NCI-H2029 treated with DMSO at 0.1 percent for 48 hours (cell line): ENCODE data around the gene TXNDC12.
"Not testable (repeated sequence)": the region's sequence is repeated elsewhere in the genome, so short reads cannot be mapped to it uniquely, and the experiment has no call there.

ENCODE experiments used
- DNase-seq: peaks from one replicate; lab custom pipeline; 2025; lab: John Stamatoyannopoulos, UW

TXNDC12 gene

DNA sequence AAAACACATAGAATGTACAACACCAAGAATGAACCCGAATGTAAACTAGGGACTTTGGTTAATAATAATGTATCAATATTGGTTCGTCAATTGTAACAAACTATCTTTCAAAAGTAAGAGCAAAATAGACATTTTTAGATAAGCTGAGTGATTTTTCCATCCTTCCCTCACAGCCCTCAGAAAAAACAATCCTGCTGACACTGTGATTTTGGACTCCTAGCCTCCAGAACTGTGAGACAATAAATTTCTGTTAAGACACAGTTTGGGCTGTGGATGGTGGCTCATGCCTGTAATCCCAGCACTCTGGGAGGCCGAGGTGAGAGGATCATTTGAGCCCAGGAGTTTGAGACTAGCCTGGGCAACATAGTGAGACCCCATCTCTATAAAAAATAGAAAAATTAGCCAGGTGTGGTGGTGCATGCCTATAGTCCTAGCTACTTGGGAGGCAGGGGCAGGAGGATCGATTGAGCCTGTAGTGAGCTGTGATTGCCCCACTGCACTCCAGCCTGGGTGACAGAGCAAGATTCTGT lies 9.3 kb downstream of the TXNDC12 start:
- DNase-seq: not testable (repeated sequence)

- DNase-seq: no peak
Observed at GRCh38 chr1:52045236-52045635, 9.8 kb downstream of the TXNDC12 start.

DNA sequence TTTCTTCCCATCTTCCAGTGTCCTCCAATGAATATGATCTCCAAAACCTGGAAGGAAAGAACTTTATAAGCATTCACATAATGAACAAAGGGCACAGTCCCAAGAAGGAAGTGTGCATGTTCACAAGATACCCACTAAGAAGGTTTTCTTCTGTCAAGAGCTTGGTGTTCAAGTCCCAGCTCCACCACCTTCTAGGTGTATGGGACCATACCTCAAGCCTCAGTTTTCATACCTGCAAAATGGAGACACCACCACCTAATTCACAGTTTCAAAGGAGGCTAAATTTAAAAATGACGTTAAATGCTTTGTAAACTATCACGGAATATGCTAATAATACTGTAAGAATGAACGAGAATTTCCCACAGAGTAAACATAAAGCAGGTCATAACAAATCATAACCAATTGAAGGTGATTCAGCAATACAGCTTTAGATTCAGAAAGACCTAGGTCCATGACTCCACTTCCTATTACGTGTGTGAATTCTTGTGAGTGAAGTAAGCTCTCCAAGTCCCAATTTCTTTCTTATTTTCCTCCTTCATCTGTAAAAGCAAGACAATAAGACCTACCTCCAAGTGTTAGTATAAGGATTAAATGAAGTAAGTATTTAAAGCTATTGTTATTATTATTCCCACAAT lies 13.3 kb downstream of the TXNDC12 start:
- no peak for DNase-seq

GRCh38 chr1:52037909-52038308 lies 17.1 kb downstream of the TXNDC12 start:
- DNase-seq: no peak

- peak; percentile 54 for DNase-seq
Observed at GRCh38 chr1:52037402-52037814, 17.6 kb downstream of the TXNDC12 start.

GRCh38 chr1:52034050-52034384 lies 21.0 kb downstream of the TXNDC12 start:
- no peak for DNase-seq

GRCh38 chr1:52033190-52034049 lies 21.6 kb downstream of the TXNDC12 start, which contains the start of gene KTI12:
Gene KTI12 (minus strand): TSS chr1:52033810. CDS start chr1:52033761, 49 bp downstream.
- peak; percentile 94 for DNase-seq

DNA sequence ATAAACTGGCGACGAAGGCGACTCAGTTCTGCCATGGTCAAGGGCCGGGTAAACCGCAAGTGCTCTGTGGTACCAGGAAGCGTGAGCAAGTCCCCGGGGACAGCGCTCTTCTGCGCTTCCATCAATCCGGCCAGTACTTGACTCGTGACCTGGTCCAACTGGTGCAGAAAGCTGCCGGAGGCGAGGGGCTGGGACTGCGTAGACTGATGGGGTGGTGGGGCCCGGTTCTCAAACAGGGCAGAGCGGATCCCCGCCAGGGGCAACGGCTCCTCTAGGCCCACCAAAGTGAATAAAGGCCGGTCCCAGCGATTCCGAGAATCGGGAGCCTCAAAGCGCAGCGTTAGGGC lies 22.2 kb downstream of the TXNDC12 start:
- DNase-seq: no peak

DNA sequence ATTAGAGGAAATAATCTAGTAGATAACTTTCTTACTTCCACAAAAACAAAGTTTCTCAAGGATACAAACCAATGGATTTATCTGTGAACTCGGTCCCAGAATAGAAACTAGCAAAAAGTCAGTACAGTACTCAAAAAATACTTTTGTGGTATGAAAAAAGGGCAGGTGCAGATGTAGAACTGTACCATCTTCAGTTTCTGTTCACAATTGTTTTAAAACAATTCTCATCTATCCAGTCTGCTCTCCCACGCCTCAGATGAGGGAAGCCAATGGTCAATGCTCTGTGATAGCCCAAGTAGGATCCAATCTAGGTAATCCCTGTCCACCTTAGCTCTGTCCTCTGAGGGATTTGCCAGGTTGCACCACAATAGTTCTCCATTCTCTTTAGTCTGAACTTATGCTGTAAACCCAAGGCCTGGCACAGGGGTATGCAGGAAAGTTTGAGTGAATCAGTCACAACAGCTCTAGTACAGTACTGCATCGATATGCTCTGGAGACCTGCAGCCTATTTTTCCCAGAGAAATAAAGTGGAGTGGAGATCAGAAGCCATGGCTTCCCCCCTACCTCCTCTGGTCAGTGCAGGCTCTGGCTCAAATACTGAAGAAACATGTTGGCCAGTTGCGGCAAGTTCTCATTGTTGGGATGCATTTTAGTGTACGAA lies 22.7 kb downstream of the TXNDC12 start:
- no peak for DNase-seq

GRCh38 chr1:52028839-52029238 lies 26.2 kb downstream of the TXNDC12 start:
- not testable (repeated sequence) for DNase-seq

DNA sequence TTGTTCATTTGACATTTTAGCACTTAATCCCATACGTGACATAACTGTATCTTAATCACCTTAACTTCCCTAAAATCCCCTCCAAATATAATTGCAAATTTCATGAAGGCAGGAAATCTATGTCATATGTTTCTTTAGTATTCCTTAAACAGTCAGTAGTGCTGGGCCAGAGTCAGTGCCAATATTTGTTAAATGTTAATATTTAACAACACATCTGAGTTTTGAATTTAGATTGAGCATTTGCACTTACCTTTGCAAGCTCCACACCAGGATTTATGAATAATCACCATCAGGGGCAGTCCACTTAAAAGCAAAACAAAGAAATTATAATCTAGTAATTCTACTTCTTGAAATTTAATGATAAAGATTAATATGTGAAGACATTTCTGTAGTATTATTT lies 26.7 kb downstream of the TXNDC12 start:
- no peak for DNase-seq

DNA sequence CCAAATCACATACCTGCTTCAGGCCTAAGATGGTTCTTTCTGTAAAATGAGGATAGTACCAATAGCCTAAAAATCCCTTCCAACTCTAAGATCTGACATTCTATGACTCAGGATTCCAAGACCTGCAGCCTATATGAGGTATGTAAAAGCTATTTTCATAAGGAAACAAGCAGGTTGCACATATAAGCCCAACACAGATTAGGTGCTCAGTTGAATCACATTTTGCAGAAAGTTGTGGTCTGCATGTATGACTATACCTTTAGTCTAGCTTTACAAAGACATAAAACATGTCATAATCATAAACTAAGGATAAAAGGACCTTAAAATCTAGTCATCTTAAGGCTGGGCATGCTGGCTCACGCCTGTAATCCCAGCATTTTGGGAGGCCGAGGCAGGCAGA lies 28.7 kb downstream of the TXNDC12 start:
- no peak for DNase-seq

DNA sequence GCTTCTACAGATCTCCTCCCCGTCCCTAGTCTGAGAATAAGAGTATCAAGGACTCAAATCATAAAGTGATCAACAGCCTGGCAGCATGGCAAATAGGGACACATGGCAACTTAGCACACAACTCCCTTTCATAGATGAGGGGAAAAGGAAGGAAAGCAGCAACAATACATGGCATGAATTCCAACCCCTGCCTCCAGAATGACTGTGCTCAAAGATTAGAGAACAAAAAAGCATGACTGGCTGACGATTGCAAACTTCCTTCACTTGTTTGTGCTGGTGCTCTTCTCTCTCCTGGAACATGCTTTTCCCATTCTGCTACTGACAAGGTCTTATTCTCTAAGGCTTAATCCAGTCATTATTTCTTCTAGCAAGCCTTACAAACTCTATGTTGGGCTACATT lies 32.9 kb downstream of the TXNDC12 start:
- DNase-seq: no peak

DNA sequence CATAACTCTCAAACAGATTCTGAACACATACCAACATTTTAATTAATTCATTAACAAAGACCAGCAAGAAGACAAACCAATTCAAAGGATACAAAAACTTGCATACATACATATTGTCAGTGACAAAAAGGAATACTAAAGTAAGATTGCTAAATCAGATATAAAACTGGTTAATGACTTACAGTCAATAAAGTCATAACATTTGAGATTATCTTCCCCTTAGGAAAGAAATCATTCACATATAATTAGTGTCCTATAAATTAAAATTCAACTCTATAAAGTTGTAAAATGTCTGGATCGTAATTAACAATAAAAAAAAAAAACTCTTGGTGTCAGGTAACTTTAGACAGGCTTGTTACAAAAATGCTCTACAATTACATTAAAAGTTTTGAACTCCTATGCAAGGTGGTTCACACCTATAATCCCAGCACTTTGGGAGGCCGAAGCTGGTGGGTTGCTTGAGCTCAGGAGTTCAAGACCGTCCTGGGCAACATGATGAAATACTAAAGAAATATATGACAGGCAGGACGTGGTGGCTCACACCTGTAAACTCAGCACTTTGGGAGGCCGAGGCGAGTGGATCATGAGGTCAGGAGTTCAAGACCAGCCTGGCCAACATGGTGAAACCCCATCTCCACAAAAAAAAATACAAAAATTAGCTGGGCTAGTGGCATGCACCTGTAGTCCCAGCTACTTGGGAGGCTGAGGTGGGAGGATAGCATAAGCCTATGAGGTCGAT lies 46.8 kb downstream of the TXNDC12 start:
- no peak for DNase-seq

GRCh38 chr1:52007215-52008002 lies 47.6 kb downstream of the TXNDC12 start:
- no peak for DNase-seq

- DNase-seq: not testable (repeated sequence)
Observed at GRCh38 chr1:52006081-52006553, 48.9 kb downstream of the TXNDC12 start.

- DNase-seq: not testable (repeated sequence)
Observed at GRCh38 chr1:52005548-52005947, 49.4 kb downstream of the TXNDC12 start.

- no peak for DNase-seq
Observed at GRCh38 chr1:52003877-52004276, 51.1 kb downstream of the TXNDC12 start.

DNA sequence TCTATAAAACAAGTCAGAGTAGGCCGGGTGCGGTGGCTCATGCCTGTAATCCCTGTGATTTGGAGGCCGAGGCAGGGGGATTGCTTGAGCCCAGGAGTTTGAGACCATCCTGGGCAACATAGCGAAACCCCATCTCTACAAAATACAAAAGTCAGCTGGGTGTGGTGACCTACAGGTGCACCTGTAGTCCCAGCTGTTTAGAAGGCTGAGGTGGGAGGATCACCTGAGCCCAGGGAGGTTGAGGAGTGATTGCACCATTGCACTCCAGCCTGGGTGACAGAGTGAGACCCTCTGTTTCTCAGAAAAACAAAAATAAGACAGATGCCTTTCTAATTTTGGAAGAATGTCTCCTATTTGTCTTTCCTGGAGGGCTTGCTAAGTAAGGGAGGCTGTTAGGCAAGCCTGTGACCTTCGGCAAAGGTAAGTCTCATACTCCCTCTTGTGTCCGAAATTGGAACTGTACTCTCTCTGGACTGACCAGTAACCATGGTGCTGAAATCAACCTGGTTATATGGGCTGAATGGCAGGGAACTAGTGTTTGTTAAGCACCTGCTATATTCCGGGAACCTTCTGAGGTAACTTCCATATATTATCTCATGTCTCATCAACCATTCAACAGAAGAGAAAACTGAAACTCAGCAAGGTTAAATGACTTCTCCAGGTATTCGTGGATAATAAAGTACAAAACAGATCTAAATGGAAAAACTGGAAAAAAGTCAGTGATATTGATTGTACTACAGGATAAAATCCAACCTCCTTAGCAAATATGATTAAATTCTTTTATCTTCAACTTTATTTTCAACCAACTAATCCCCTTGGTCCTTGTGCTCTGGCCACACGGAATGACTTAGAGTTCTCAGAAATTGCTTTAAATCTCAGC lies 52.7 kb downstream of the TXNDC12 start:
- DNase-seq: peak; percentile 99

- no peak for DNase-seq
Observed at GRCh38 chr1:51998701-51999100, 56.3 kb downstream of the TXNDC12 start.
